HG03045 (cell line): Measurements from ENCODE around the gene SLC16A3.

Experiments used
- ATAC-seq: cut with Tn5 transposase; IDR thresholded peaks from one replicate; pipeline ENCODE4 v1.9.1; 2021; ENCODE audit warnings: mild to moderate bottlenecking, moderate library complexity; ENCODE audit not compliant: unreplicated experiment

Gene SLC16A3

GRCh38 chr17:82221341-82221902 lies 7.4 kb upstream of the SLC16A3 start:
- ATAC-seq: no peak

- ATAC-seq: no peak
Measured at GRCh38 chr17:82222816-82223215, 6.0 kb upstream of the SLC16A3 start.

- no peak for ATAC-seq
Measured at GRCh38 chr17:82223517-82223916, 5.3 kb upstream of the SLC16A3 start.

- no peak for ATAC-seq
Measured at GRCh38 chr17:82224666-82225065, 4.2 kb upstream of the SLC16A3 start.

GRCh38 chr17:82225368-82226029 lies 3.3 kb upstream of the SLC16A3 start:
- ATAC-seq: no peak

- no peak for ATAC-seq
Measured at GRCh38 chr17:82226146-82226808, 2.6 kb upstream of the SLC16A3 start.

GRCh38 chr17:82226809-82227628 lies 1.8 kb upstream of the SLC16A3 start:
- ATAC-seq: no peak

GRCh38 chr17:82227629-82228277 lies 1.1 kb upstream of the SLC16A3 start:
- no peak for ATAC-seq

GRCh38 chr17:82228278-82228841 lies 482 bp upstream of the SLC16A3 start:
- ATAC-seq: no peak

- no peak for ATAC-seq
Measured at GRCh38 chr17:82229698-82230608, 1.1 kb downstream of the SLC16A3 start.

GRCh38 chr17:82230609-82231311 lies 1.9 kb downstream of the SLC16A3 start:
- ATAC-seq: peak; percentile 31

GRCh38 chr17:82231312-82231561 lies 2.4 kb downstream of the SLC16A3 start:
- no peak for ATAC-seq

- no peak for ATAC-seq
Measured at GRCh38 chr17:82231562-82232321, 2.9 kb downstream of the SLC16A3 start.

- no peak for ATAC-seq
Measured at GRCh38 chr17:82232322-82232820, 3.5 kb downstream of the SLC16A3 start.

GRCh38 chr17:82232876-82233785 lies 4.3 kb downstream of the SLC16A3 start:
- no peak for ATAC-seq

GRCh38 chr17:82234211-82235055 lies 5.6 kb downstream of the SLC16A3 start:
- no peak for ATAC-seq
